Neural progenitor cell (in vitro differentiated cells): ENCODE data around the gene EXOSC10.
"Not testable (repeated sequence)": the region's sequence is repeated elsewhere in the genome, so short reads cannot be mapped to it uniquely, and the experiment has no call there.

Source experiments
- EZH2 ChIP-seq: fragments of 200-600 bp; sonication (generic); IDR thresholded peaks from 2 replicates; pipeline ENCODE4 v1.6.1; 2017; ENCODE audit warnings: antibody characterized with exemption, mild to moderate bottlenecking, moderate library complexity
- EZH2phosphoT487 ChIP-seq: fragments of 200-600 bp; sonication (generic); IDR thresholded peaks from 2 replicates; pipeline ENCODE4 v1.6.1; 2017; ENCODE audit warnings: antibody characterized with exemption
- TF ChIP-seq, protein P1 (sequence below): fragments of 200-600 bp; sonication (generic); IDR thresholded peaks from 2 replicates; pipeline ENCODE4 v1.5.1; 2017; ENCODE audit warnings: antibody characterized with exemption, mild to moderate bottlenecking

DNA sequence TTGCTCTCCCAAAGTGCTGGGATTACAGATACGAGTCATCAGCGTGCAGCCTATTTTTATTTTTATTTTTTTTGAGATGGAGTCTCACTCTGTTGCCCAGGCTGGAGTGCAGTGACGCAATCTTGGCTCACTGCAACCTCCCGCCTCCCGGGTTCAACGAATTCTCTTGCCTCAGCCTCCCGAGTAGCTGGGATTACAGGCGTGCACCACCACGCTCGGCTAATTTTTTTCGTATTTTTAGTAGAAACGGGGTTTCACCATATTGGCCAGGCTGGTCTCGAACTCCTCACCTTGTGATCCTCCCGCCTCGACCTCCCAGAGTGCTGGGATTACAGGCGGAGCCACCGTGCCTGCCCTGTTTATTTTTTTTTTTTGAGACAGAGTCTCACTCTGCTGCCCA lies 1.1 kb upstream of the EXOSC10 start:
- not testable (repeated sequence) for TF ChIP-seq EZH2, EZH2phosphoT487
- TF ChIP-seq, protein P1, sequence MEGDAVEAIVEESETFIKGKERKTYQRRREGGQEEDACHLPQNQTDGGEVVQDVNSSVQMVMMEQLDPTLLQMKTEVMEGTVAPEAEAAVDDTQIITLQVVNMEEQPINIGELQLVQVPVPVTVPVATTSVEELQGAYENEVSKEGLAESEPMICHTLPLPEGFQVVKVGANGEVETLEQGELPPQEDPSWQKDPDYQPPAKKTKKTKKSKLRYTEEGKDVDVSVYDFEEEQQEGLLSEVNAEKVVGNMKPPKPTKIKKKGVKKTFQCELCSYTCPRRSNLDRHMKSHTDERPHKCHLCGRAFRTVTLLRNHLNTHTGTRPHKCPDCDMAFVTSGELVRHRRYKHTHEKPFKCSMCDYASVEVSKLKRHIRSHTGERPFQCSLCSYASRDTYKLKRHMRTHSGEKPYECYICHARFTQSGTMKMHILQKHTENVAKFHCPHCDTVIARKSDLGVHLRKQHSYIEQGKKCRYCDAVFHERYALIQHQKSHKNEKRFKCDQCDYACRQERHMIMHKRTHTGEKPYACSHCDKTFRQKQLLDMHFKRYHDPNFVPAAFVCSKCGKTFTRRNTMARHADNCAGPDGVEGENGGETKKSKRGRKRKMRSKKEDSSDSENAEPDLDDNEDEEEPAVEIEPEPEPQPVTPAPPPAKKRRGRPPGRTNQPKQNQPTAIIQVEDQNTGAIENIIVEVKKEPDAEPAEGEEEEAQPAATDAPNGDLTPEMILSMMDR, result not testable (repeated sequence)
